Fibroblast of the aortic adventitia (primary cell): ENCODE results near the gene CACNA2D1. TPM values are rescaled to one million over a fixed set of nuclear protein-coding genes. Genes with fewer than 3 reads are reported as not detected.

ENCODE experiments used
- DNase-seq: peaks from one replicate; pipeline ENCODE4 v3.0.0-alpha.2; 2010; ENCODE audit warnings: low read depth
- H3K4me3 ChIP-seq: 2 replicates; pipeline ENCODE4 v1.5.1; 2011; ENCODE audit warnings: low read depth, mild to moderate bottlenecking, control low read depth, low read length, moderate library complexity
- CTCF ChIP-seq: IDR thresholded peaks from 2 replicates; pipeline ENCODE4 v1.5.1; 2011; ENCODE audit warnings: mild to moderate bottlenecking, low read length, control low read depth, inconsistent platforms; ENCODE audit not compliant: insufficient read depth
- total RNA-seq: library from RNA; depleted of rRNA; stranded (reverse); fragments of >200 nt; gene quantifications from 2 replicates; pipeline ENCODE4 v1.2.3, GENCODE V29; 2012; ENCODE audit warnings: low replicate concordance

Gene CACNA2D1
- total RNA-seq, 1 donor: 90.5 TPM

DNA sequence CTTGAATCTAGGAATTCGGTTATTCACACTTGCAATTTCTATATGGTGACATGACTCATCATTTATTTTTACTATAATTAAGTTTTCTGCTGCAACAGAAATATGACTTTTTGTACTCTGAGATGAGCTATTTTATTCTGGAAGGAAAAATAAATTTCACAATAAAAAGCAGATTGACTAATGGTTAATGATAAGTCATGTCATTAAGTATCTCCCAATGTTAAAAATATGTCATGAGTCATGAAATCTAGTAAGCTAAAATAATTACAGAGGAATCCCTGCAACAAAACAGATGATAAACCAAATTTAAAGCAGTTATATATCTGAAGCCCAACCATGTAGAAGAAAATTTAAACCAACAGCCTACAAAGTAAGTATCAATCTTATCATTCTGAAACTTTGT, 149.2 kb downstream of the CACNA2D1 start:
- H3K4me3 ChIP-seq: no peak overlapping the region
- no peak for TF ChIP-seq CTCF
- DNase-seq: no peak

DNA sequence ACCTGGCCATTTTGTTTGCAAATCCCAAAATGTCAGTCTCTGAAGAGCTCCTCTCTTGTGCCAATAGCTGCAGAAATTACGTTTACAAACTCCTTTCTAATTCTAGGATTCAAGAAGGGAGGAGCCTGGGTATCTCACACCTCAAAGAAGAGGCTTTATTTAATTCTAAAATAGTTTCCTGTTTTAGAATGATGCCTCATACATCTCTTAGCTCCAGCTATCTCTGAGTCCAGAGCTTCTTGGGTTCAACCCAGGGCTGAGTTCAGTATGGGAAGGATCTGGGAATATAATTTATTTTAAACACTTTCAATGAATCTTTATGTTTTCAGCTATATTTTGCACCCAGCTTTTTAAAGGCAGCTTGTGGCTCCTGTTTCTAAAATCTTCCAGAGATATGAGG, 150.1 kb downstream of the CACNA2D1 start:
- no peak for TF ChIP-seq CTCF
- H3K4me3 ChIP-seq: no peak overlapping the region
- no peak for DNase-seq

GRCh38 chr7:82291931-82292330, 151.6 kb downstream of the CACNA2D1 start:
- DNase-seq: no peak
- H3K4me3 ChIP-seq: no peak overlapping the region
- no peak for TF ChIP-seq CTCF

DNA sequence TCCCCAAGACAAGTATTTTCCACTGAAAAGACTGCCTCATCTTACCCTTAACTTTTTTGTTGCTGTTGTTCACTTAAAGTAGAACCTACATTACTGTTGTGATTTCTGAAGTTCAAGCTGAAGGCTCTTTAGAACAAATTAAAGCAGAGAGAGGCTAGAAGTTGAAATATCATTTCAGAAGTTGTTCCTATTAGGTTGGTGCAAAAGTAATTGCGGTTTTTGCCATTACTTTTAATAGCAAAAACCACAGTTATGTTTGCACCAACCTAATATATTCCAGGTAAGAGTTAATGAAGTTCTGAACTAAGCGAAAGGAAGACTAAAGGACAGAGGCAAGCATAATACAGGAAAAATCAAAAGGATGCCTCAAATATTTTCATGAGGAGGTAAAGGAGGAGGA, 153.7 kb downstream of the CACNA2D1 start:
- TF ChIP-seq CTCF: no peak
- H3K4me3 ChIP-seq: no peak overlapping the region
- no peak for DNase-seq

DNA sequence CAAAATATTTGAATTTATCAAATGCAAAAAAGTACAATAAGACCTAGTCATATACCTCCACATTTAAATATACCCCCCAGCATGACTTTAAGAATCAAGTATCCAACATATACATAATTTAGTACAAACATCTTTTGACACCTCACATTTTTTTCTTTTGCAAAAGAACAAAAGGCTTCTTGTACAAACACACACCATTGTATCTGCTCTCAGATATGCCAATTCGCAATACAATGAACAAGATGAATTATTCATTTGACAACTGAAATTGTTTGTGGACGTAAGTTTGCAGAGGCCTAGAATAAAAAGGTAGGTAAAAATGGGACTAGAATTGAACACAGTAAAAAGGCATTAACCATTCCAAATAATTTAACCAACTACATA, 154.4 kb downstream of the CACNA2D1 start:
- no peak overlapping the region for H3K4me3 ChIP-seq
- no peak for TF ChIP-seq CTCF
- no peak for DNase-seq

- no peak overlapping the region for H3K4me3 ChIP-seq
- TF ChIP-seq CTCF: no peak
- no peak for DNase-seq
These were observed 156.8 kb downstream of the CACNA2D1 start for GRCh38 chr7:82286798-82287140.

DNA sequence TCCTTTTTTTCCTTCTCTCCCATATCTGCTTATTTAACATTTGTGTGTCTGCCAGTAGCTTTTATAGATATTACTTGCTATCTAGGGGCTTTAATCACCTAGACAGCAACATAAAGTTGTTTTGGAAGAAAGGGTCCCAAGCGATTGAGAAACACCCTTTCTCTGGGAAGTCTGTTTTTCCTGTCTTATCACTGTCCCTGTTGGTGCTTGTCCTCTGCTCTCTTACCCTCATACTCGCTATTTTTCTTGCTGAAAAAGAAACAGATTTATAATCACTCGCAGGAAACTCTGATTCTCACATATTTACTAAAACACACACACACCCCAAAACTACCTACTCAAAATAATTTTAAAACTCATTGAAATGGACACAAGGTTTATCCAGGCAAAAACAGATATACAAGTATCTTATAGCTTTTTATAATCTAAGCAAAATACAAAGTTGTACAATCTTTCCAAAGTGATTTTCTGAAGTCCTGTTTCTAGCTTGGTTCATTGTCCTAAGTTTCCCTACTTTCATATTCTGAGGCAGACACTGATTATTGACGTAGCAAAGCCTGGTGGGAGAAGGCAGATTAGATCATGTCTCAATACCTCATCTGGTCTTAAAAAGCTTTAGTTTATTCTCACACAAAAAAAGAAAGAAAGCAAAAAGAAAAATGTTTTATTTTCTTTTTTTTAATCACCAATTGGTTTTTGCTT, 157.3 kb downstream of the CACNA2D1 start:
- H3K4me3 ChIP-seq: no peak overlapping the region
- no peak for TF ChIP-seq CTCF
- DNase-seq: no peak
